HFF-Myc (cell line): ENCODE data around the gene CYP2U1.

Experiments used
- DNase-seq: peaks from one replicate; pipeline ENCODE4 v3.0.0-alpha.2; 2011; ENCODE audit warnings: low read depth; ENCODE audit errors: extremely low read depth
- H3K4me3 ChIP-seq: replicated peaks from 2 replicates; pipeline ENCODE4 v1.5.1; 2011; ENCODE audit warnings: low read depth, mild to moderate bottlenecking, control low read depth, low read length
- CTCF ChIP-seq: IDR thresholded peaks from 2 replicates; pipeline ENCODE4 v1.5.1; 2012; ENCODE audit warnings: mild to moderate bottlenecking, low read depth, low read length, control low read depth; ENCODE audit errors: missing control alignments

CYP2U1 gene

GRCh38 chr4:107994894-107995293, 63.5 kb downstream of the CYP2U1 start:
- DNase-seq = no peak
- no peak overlapping the region for H3K4me3 ChIP-seq
- TF ChIP-seq CTCF = no peak

- peak; percentile 20 for DNase-seq
- no peak for TF ChIP-seq CTCF
Measured at GRCh38 chr4:107996949-107997788, 65.8 kb downstream of the CYP2U1 start.

GRCh38 chr4:107997794-107998193, 66.4 kb downstream of the CYP2U1 start:
- no peak overlapping the region for H3K4me3 ChIP-seq
- no peak for DNase-seq
- no peak for TF ChIP-seq CTCF

More at GRCh38 chr4:107996949-107997788, 65.8 kb downstream of the CYP2U1 start:
- no peak overlapping the region for H3K4me3 ChIP-seq

- DNase-seq = no peak
- H3K4me3 ChIP-seq = no peak overlapping the region
- no peak for TF ChIP-seq CTCF
Measured at GRCh38 chr4:107999932-108000539, 68.7 kb downstream of the CYP2U1 start.

- DNase-seq = no peak
- no peak overlapping the region for H3K4me3 ChIP-seq
- TF ChIP-seq CTCF = no peak
Measured at GRCh38 chr4:108001540-108002135, 70.3 kb downstream of the CYP2U1 start.
